ENCODE data around the gene MPPED1.

Gene MPPED1

GRCh38 chr22:43425976-43426785 is 14.4 kb downstream of the MPPED1 start:
- H3K27ac ChIP-seq, result no peak overlapping the region
- TF ChIP-seq CTCF (conservative IDR thresholded peaks at IDR 0.05) (no peak), ZFX (IDR thresholded peaks at IDR 0.05) (no peak)

- no peak for TF ChIP-seq ZFX (IDR thresholded peaks at IDR 0.05)
- no peak for TF ChIP-seq CTCF (conservative IDR thresholded peaks at IDR 0.05)
Measured at GRCh38 chr22:43426816-43427215, 15.0 kb downstream of the MPPED1 start.

GRCh38 chr22:43427296-43428004 is 15.6 kb downstream of the MPPED1 start:
- no peak overlapping the region for H3K27ac ChIP-seq
- TF ChIP-seq CTCF (conservative IDR thresholded peaks at IDR 0.05) (no peak), ZFX (IDR thresholded peaks at IDR 0.05) (no peak)

More at GRCh38 chr22:43426816-43427215, 15.0 kb downstream of the MPPED1 start:
- H3K27ac ChIP-seq, result no peak overlapping the region

GRCh38 chr22:43428005-43428485 is 16.2 kb downstream of the MPPED1 start:
- TF ChIP-seq ZFX (IDR thresholded peaks at IDR 0.05) (no peak), CTCF (conservative IDR thresholded peaks at IDR 0.05) (no peak)
- H3K27ac ChIP-seq, result no peak overlapping the region

- no peak overlapping the region for H3K27ac ChIP-seq
- no peak for TF ChIP-seq CTCF (conservative IDR thresholded peaks at IDR 0.05)
- TF ChIP-seq ZFX (IDR thresholded peaks at IDR 0.05), result no peak
Measured at GRCh38 chr22:43428521-43428920, 16.7 kb downstream of the MPPED1 start.

GRCh38 chr22:43429426-43429825 is 17.6 kb downstream of the MPPED1 start:
- H3K27ac ChIP-seq, result no peak overlapping the region

More at GRCh38 chr22:43429426-43429825, 17.6 kb downstream of the MPPED1 start:
- no peak for TF ChIP-seq ZFX (IDR thresholded peaks at IDR 0.05)
- TF ChIP-seq CTCF (conservative IDR thresholded peaks at IDR 0.05), result no peak

All from C4-2B (cell line).